GM18498 (cell line): ENCODE data around the gene CHKA.
A peak's percentile ranks its signal among the peaks of the same experiment; 100 is the strongest.

ENCODE experiments used
- ATAC-seq: cut with Tn5 transposase; IDR thresholded peaks from one replicate; pipeline ENCODE4 v1.9.1; 2021; ENCODE audit warnings: mild to moderate bottlenecking, moderate library complexity; ENCODE audit not compliant: unreplicated experiment

The CHKA gene

DNA sequence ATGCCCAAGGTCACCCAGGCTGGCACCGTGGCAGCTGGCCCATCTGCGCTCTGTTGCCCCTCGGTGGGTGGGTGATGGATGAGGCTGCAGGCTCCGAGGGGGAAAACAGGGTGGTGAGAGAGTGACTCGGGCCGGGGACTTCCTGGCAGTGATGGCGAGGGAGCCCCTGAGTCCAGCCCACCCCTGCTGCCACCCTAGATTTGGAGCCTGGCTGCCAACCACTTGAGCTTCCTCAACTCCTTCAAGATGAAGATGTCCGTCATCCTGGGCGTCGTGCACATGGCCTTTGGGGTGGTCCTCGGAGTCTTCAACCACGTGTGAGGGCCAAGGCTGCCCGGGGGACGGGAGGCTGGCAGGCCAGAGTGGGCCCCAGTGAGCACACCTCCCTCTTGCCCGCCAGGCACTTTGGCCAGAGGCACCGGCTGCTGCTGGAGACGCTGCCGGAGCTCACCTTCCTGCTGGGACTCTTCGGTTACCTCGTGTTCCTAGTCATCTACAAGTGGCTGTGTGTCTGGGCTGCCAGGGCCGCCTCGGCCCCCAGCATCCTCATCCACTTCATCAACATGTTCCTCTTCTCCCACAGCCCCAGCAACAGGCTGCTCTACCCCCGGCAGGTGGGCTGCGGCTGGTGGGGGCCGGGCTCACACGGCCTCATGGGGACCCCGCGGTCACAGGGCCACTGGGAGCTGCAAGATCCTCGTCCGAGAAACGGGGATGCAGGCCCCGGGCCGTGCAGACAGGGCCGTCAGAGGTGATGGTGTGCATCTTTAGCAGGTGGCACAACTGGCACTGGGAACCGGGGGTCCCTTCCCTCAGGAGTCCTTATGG is 72.3 kb downstream of the CHKA start:
- ATAC-seq = no peak

DNA sequence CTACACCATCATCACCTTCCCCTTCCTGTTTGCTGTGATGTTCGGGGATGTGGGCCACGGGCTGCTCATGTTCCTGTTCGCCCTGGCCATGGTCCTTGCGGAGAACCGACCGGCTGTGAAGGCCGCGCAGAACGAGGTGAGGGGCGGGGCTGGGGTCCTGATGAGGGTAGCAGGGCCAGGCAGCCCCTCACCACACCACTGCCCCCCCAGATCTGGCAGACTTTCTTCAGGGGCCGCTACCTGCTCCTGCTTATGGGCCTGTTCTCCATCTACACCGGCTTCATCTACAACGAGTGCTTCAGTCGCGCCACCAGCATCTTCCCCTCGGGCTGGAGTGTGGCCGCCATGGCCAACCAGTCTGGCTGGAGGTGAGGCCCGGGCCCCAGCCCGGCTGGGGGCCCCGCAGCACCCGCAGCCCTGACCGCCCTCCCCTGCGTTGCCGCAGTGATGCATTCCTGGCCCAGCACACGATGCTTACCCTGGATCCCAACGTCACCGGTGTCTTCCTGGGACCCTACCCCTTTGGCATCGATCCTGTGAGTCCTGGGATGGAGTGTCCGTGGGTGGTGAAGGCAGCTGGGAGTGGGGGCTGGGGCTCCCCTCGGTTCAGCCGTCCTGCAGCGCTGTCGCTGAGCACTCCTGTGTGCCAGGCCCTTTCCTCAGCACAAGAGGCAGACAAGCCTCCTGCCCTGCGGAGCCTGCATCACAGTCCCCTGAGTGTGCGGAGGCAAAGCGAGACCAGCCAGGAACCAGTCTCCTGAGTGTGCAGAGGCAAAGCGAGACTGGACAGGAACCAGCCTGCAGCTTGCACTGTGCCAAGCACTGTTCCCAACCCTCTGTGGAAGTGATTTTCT is 73.5 kb downstream of the CHKA start:
- no peak for ATAC-seq

DNA sequence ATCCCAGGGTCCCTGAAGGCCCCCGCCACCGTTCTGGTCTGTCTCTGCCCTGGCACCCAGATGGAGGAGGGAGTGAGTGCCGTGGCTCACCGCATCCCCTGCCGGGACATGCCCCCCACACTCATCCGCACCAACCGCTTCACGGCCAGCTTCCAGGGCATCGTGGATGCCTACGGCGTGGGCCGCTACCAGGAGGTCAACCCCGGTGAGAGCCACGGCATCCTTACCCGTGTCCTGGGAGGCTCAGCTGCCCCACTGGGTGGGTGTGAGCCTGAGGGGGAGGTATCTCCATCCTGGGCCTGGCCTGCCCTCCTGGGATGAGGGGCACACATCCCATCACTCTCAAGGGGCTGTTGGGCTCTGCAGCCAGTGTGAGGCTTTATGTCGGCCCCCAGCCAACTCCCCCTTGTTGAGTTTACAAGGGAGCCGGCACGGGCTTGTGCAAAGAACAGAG is 76.3 kb downstream of the CHKA start:
- no peak for ATAC-seq

DNA sequence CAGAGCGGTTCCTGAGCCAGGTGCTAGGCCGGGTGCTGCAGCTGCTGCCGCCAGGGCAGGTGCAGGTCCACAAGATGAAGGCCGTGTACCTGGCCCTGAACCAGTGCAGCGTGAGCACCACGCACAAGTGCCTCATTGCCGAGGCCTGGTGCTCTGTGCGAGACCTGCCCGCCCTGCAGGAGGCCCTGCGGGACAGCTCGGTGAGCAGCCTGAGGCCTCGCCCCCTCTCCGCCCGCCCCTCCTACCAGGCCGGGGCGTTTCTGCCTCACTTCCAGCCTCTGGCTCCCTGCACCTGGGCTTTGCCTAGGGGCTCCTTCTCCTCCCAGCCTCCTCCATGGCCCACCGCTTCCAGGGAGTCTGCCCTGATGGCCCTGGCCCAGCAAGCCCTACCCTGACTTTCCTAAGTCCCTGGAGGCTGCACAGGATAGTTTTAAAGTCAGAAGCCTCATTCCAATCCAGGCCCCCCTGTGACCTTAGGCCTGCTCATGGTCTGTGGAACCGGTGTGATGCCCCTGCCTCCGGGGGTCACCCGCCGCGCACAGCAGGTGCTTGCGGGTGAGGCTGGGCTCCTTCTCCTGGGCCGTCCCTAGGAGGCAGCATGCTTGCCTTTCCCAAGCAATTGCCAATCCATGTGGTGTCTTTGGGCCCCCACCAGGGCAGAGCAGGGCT is 76.9 kb downstream of the CHKA start:
- no peak for ATAC-seq

DNA sequence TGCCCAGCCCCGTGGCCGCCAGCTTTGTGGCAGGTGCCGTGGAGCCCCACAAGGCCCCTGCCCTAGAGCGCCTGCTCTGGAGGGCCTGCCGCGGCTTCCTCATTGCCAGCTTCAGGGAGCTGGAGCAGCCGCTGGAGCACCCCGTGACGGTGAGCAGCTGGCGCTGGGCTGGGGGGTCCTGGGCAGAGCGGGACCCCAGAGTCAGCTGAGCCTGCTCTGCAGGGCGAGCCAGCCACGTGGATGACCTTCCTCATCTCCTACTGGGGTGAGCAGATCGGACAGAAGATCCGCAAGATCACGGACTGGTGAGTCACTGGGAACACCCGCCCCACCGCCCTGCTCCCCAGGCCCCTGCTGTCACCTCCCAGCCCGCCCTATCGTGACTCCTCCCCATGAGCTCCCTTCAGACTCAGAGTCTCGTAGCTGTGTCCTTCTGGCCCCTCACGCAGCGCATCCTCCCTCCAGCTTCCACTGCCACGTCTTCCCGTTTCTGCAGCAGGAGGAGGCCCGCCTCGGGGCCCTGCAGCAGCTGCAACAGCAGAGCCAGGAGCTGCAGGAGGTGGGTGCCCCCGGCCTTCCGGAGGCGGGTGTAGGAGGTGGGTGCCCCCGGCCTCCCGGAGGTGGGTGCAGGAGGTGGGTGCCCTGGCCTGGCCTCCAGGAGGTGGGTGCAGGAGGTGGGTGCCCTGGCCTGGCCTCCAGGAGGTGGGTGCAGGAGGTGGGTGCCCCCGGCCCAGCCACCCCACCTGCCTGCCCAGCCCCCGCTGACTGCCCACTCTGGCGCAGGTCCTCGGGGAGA is 77.6 kb downstream of the CHKA start:
- no peak for ATAC-seq

DNA sequence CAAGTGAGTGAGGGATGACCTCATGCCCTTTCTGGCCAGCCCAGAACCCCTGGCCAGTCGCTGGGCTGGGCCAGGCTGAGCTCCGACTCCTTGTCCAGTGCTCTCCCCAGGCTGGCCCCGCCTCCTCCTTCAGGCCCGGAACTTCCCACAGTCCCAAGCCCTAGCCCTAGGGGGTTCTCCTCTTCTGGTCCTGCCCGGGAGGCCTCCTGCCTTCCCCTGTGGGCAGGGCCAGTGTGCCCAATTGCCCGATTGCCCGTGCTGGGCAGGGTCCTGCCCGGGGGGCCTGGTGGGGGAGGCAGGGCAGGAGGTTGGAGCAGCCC is 78.2 kb downstream of the CHKA start:
- no peak for ATAC-seq

DNA sequence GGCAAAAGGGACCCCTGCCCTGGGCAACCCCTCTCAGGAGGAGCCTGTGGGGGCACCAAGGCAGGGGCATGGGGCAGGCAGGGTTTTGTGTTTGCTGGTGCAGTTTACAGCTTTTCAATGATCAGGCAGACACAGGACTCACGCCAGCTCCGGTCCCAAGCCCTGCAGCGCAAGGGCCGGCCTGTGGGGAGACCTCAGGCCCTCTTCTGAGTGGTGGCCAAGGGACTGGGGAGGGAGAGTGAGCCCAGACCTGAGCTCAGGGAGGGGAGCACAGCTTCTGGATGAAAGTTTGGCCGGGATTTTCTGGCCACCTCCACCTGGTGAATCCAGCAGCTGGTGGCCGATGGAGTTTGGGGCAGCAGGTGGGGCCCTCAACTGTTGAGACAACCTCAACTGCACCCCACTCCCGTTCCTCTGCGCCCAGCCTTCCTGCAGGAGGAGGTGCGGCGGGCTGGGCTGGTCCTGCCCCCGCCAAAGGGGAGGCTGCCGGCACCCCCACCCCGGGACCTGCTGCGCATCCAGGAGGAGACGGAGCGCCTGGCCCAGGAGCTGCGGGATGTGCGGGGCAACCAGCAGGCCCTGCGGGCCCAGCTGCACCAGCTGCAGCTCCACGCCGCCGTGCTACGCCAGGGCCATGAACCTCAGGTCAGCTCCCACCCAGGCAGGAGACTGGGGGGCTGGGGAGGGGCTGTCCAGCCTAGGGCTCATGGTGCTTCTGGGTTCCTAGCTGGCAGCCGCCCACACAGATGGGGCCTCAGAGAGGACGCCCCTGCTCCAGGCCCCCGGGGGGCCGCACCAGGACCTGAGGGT is 78.8 kb downstream of the CHKA start:
- ATAC-seq = no peak

DNA sequence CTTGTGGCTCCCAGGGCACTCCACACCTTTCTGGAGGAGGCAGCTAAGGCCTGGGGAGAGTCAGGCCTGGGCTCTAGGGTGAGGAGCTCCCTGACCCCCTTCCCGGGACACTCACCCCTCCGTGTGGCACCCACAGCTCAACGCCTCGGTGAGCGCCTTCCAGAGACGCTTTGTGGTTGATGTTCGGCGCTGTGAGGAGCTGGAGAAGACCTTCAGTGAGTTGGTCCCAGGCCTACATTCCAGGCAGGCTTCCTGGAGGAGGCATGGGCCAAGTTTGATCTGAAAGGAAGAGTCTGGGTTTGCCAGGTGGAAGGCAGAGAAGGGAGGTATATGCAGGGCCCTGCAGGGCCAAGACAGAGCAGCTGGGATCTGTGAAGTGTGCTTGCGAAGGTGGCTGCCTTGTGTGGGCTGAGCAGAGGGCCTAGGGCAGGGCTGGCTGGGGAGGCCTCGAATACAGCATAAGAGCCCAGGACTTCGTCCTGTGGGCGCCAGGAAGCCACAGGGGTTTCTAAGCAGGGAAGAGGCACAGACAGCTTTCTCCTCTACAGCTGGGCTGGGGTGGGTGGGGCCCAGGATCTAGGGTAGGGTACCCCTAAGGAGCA is 79.5 kb downstream of the CHKA start:
- ATAC-seq = no peak

DNA sequence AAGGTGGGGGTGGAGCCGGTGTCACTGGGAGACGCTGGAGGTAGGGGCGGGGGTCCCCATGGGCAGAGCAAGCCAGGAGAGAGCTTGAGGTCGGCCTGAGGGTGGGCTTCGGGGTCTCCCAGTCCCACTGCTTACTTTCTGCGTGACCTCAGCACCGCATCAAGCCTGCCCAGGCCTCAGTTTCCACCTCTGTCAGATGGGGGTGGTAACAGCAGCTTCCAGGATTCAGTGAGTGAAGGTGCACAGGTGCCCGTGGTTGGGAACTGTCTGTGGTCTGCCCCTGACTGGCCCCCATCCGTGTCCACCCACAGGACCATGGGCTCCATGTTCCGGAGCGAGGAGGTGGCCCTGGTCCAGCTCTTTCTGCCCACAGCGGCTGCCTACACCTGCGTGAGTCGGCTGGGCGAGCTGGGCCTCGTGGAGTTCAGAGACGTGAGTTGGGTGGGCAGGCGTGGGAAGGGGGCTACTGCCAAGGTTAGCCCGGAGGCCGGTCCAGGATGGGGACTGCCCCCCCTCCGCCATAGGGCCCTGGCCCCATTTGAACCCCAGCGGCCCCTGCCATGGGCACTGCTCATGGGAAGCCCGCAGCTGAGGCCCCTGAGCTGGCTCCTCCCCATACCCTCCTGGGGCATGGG is 80.1 kb downstream of the CHKA start:
- no peak for ATAC-seq

DNA sequence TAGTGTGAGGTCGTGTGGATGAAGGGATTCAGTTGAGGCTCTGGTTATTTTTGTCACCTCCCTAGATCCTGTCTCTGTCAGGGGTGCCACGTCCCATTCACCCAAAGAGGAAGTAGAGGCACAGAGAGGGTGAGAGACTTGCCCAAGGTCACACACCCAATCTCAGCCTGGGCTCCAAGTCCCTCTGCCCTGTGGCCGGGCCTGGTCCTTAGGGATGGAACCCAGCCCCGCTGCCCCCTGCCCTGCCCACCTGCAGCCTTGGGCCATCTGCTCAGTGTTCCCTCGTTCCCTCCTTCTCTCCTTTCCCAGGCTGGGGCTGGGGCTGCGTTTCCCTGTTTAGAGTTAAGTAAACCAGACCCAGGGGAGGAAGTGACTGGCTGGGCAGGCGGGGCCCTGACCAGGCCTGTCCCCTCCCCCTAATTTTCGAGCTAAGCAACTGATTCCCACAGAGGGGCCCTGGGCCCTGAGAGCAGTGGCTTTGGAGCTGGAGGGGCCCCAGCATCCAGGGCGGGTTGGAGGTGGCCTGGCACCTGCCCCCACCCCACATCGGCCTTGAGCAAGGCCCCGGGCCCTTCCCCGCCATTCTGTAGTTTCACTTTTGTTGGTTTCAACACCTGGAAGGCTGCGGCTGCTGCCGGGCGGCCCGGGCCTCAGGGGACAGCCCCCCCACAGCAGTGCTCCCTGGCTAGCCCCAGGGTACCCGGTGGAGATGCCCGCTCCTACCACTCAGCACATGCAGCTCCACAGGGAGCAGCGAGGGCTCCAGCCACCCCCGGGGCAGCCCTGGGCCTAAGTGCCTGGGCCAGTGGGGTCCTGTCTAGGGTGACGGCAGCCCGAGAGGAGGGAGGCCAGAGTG is 80.9 kb downstream of the CHKA start:
- ATAC-seq = peak; percentile 50

DNA sequence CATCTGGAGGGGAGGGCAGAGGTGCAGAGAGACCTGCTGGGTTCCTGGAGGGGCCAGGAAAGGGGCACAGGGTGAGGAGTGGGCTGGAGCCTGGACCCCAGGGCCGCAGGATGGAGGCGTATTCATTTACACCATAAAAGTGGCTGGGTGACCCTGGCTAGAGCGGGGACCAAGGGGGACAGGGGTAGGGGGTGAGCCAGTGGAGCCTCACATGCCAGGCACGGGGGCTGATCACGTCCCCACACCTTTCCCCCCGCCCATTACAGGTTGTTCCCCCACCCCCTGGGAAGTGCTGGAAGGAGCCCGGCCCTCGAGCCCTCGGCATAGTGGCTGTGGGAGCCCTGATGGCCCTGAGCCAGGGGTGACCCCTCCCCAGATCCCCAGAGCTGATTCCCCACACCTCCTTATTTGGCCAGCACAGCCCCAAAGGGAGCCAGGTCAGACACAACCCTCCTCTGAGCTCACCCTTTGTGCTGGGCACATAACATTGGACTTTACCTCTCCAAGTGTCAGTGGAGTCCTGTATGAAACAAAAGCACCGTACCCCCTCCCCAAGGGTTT is 81.6 kb downstream of the CHKA start:
- no peak for ATAC-seq

DNA sequence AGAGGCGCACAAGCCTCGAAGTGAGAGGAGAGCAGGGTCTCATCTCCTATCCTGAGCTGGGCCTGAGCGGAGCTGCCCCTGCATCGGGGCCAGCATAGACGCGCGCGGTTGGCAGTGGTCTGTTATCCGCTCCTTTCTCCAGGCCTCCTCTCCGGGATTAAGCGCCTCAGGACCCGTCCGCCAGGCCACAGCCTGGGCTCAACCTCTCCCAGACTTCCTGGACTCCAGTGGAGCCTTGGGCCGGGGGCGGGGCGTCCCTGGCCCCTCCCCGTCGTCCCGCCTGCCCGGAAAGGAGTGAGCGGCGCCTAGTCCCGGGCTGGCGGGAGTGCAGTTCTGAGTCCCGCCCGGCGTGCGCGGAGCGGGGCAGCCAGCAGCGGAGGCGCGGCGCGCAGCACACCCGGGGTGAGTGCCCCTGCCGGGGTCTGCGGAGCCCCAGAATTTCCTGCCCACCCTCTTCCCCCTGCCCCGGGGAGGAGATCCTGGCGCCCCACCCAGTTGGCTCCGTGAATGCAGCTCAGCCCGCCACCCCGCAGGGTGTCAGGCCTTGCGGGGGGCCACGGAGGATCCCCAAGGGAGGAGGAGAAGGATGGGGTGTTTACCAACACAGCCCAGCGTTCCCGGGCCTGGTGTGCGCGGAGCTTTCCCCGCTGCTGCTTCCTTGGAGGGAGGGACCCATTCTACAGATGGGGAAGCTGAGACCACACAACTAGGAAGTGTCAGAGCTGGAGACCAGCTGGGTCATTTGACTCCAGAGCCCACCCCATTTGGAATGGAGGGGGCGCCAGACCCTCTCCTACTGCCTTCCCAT is 82.3 kb downstream of the CHKA start, which contains the start of gene TCIRG1:
Gene TCIRG1, plus strand, starts transcription at position 308 of the 808 bp plus-strand sequence. CDS start 2,247 bp downstream, outside the sequence.
- peak; percentile 42 for ATAC-seq

DNA sequence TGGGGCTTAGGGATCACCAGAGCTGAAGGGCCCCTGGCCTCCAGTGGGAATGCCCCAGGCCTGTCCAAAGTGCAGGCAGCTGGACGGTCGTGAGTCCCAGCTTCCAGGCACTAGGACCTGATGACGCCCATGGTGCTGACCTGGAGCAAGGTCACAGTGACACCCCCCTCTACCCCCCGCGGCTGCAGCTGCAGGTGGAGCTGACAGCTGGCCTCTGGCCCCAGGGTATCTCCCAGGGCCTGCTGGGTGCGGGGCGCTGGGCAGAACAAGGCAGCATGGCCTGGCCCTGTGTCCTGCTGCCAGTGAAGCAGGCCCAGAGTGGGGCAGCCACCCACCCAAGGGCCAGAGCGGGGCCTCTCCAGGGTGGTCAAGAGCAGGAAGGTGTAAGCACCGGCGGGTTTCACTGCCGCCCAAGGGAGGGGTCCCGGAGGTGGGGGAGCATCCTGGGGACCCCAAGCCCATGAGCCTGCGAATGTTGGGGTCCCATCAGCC is 82.9 kb downstream of the CHKA start:
- ATAC-seq = no peak

DNA sequence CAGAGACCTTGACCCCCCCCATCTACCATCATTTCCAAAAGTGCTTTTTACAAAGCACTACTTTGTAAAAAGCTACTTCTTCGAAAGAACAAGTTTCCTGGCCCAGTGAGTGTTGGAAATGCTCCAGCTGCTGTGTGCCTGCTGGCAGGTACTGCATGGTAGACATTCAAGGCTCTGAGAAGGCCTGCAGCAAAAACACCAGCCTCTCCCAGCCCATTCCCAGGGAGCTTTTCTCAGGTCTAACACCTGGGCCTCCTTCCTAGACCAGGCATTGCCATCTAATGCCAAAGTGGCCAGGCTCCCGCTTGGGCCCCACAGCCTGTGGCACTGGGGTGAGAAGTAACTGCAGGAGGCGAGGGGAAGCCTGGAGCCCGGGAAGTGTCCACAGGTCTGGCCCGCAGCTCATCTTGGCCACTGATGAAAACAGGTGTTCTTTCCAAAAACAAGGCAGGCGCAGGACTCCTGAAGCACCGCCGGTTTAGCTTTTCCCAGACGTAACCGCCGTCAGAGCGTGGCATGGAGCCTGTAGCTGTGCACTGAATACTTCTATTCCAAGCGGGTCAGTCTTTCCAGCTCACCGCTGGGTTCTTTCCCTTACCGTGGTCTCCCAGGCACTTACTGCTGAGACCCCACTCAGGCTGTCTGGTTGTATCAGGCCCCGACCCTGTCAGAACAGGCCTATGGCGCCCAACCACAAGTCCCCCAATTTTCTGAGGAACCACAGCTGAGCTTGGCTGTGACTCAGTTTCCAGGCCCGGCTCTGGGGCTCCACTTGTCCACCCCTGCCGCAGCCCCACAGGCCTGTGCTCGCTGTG is 83.6 kb downstream of the CHKA start:
- ATAC-seq = no peak

DNA sequence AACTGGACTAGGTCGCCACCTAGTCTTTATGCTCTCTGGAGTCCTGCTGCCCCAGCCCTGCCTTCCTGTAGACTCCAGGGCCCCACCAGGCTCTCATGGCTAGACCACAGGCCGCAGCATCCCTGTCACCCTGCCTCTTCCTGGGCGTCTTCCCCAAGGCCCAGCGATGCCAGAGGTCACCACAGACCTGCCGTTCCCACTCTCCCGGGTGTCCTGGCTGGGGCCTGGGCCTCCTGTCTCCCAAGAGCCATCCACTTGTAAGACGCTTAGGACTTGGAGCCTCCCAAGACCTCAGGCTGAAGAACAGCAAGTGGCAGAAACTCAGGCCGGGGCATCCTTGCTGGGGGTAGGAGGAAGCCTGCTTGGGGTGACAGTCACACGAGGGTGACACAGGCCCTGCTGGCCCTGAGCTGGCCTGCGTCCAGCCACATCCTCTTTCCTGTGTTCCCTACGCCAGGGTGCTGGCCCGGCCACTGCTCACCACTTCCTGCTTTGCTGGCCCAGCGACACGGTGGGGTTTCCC is 84.4 kb downstream of the CHKA start:
- ATAC-seq = no peak
